Measurements from ENCODE around the gene THUMPD1.
"Not testable (repeated sequence)": the region's sequence is repeated elsewhere in the genome, so short reads cannot be mapped to it uniquely, and the experiment has no call there.

The THUMPD1 gene

DNA sequence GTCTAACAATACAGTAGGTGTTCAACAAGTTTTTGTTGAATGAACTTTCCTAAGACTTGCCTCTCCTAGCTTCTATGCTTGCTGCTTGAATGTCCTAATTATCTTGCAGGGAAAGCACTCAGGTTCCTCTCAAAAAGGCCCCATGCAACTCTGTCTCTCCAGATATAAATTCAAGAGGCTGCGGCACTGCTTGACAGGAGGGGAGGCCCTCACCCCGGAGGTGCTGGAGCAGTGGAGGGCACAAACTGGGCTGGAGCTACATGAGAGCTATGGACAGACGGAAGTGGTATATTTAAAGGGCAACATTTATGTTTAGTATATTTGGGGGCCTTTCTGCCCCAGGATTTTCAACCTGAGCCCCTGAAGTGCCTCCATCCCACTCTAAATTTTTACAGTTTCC, 14.4 kb downstream of the THUMPD1 start:
- TF ChIP-seq, protein P1, sequence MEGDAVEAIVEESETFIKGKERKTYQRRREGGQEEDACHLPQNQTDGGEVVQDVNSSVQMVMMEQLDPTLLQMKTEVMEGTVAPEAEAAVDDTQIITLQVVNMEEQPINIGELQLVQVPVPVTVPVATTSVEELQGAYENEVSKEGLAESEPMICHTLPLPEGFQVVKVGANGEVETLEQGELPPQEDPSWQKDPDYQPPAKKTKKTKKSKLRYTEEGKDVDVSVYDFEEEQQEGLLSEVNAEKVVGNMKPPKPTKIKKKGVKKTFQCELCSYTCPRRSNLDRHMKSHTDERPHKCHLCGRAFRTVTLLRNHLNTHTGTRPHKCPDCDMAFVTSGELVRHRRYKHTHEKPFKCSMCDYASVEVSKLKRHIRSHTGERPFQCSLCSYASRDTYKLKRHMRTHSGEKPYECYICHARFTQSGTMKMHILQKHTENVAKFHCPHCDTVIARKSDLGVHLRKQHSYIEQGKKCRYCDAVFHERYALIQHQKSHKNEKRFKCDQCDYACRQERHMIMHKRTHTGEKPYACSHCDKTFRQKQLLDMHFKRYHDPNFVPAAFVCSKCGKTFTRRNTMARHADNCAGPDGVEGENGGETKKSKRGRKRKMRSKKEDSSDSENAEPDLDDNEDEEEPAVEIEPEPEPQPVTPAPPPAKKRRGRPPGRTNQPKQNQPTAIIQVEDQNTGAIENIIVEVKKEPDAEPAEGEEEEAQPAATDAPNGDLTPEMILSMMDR (IDR thresholded peaks at IDR 0.05; ENCODE audit: insufficient read depth, low read depth, low read length, missing control alignments) = no peak
- DNase-seq (ENCODE audit: low read depth) = no peak
- H3K4me3 ChIP-seq (ENCODE audit: low read length) = no peak overlapping the region

DNA sequence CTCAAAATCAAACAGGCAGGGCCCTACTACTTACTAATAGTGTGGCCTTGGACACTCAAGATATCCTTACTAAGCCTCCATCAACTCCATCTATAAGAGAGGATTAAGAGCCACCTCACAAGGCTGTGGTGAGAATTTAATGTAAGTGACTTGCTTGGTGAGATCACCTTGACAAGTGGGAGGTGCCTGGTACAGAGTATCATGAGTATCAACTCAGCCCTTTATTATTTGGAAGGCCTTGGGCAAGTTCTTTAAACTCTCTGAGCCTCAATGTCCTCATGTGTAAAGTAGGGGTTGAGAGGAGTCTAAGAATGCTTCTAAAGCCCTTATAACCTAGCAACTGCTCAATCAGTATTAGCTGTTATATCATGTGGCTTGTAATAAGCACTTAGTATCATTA, 15.0 kb downstream of the THUMPD1 start:
- no peak overlapping the region for H3K4me3 ChIP-seq (ENCODE audit: low read length)
- TF ChIP-seq, protein P1 (IDR thresholded peaks at IDR 0.05; ENCODE audit: insufficient read depth, low read depth, low read length, missing control alignments) = no peak
- DNase-seq (ENCODE audit: low read depth) = no peak

DNA sequence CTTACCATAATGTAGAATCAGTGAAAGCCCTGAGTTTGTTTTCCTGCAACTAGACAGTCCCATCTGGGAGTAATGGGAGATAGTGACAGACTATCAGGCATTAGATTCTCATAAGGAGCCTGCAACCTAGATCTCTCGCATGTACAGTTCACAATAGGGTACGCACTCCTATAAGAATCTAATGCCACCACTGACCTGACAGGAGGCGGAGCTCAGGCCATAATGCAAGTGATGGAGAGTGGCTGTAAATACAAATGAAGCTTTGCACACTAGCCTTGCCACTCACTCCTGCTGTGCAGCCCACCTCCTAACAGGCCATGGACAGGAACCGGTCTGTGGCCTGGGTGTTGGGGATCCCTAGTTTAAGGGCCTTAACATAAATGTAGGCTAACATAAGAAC, 21.4 kb downstream of the THUMPD1 start:
- H3K4me3 ChIP-seq (ENCODE audit: low read length) = no peak overlapping the region
- no peak for DNase-seq (ENCODE audit: low read depth)
- TF ChIP-seq, protein P1 (IDR thresholded peaks at IDR 0.05; ENCODE audit: insufficient read depth, low read depth, low read length, missing control alignments) = no peak

DNA sequence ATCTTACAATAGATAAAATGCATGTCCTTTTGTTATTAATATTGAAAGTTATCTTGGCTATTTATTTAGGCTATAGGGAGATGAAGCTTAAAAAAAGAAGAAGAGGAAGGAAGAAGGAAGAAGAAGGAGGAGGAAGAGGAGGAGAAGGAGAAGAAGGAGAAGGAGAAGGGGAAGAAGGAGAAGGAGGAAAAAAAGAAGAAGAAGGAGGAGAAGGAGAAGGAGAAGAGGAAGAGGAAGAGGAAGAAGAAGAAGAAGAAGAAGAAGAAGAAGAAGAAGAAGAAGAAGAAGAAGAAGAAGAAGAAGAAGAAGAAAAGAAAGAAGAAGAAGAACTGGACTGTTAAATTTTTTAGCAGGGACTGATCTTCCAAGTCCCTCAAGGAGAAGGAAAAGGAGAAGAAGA, 23.9 kb downstream of the THUMPD1 start:
- not testable (repeated sequence) for H3K4me3 ChIP-seq (ENCODE audit: low read length); DNase-seq (ENCODE audit: low read depth)

DNA sequence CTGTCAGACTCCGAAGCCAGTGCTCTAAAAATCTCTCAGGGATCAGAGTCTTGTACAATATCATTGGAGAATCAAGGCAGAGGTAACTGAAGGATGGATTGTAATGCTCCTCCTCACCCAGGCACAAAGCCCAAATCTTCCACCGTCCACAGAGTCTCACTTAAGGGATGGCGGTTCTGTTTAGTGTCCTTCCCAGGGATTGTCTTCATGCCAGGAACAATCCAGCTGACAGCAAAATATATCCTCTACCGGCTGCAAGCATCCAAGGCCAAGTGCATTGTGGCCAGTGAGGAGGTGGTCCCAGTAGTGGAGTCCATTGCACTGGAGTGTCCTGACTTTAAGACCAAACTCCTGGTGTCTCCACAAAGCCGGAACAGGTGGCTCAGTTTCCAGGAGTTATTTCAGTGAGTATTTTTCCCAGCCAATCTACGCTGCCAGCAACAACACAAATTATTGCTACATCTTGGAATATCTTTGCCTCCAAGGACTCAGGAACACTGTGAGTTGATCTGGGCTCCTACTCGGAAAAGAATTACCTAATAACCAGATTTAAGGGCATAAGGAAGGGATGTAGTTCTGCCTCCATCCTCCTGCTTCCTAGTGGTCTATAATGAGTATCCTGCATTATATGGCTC, 30.2 kb downstream of the THUMPD1 start:
- DNase-seq (ENCODE audit: low read depth) = no peak
- TF ChIP-seq, protein P1 (IDR thresholded peaks at IDR 0.05; ENCODE audit: insufficient read depth, low read depth, low read length, missing control alignments) = no peak
- H3K4me3 ChIP-seq (ENCODE audit: low read length) = no peak overlapping the region

DNA sequence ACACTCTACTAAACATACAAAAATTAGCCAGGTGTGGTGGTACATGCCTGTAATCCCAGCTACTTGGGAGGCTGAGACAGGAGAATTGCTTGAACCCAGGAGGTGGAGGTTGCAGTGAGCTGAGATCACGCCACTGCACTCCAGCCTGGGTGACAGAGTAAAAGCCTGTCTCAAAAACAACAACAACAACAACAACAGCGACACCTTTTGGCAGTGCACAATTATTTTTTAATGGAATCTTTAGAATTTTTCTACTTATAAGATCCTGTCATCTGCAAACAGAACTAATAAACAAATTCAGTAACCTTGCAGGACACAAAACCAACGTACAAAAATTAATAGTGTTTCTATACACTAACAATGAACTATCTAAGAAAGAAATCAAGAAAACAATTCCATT, 33.5 kb downstream of the THUMPD1 start:
- DNase-seq (ENCODE audit: low read depth) = peak; percentile 64
- TF ChIP-seq, protein P1 (IDR thresholded peaks at IDR 0.05; ENCODE audit: insufficient read depth, low read depth, low read length, missing control alignments) = peak; percentile 43
- not testable (repeated sequence) for H3K4me3 ChIP-seq (ENCODE audit: low read length)

DNA sequence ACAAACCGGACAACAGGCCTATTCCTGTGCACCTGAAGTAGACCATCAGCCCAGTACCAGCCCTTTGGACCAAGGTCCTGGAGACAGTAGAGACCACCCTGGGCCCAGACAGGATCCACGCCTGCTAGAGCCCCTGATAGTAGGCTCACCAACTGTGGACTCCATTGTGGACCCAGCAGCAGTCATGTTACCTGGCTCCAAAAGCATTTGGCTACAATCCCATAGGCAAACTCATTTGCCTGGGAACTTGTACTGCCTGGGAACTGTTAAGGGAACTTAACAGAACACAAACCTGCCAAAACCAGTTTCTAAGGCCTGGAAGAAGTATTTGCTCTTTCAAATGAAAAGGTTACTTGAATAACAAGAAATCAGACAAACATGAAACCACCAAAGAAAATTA, 34.2 kb downstream of the THUMPD1 start:
- no peak overlapping the region for H3K4me3 ChIP-seq (ENCODE audit: low read length)
- no peak for DNase-seq (ENCODE audit: low read depth)
- TF ChIP-seq, protein P1 (IDR thresholded peaks at IDR 0.05; ENCODE audit: insufficient read depth, low read depth, low read length, missing control alignments) = no peak

DNA sequence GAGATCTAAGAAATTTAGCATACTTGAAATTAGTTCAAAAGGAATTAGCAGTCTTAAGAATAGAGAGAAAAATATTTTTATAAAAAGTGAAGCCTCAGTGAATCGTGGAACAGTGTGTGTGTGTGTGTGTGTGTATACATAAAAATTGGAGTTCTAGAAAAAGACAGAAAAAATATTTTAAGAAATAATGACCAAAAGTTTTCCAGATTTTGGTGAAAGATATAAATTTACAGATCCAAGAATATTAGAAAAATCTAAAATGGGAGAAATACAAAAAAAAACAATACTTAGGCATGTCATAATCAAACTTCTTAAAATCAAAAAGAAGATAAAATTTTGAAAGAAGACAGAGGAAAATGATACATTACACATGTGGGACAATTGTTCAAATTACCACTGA, 35.6 kb downstream of the THUMPD1 start:
- DNase-seq (ENCODE audit: low read depth); H3K4me3 ChIP-seq (ENCODE audit: low read length): not testable (repeated sequence)

All from epithelial cell of esophagus (primary cell).